Rectal smooth muscle tissue (tissue), 1 donor: ENCODE data around the gene PEMT.
"Not testable (repeated sequence)": the region's sequence is repeated elsewhere in the genome, so short reads cannot be mapped to it uniquely, and the experiment has no call there.

Experiments used
- H3K27ac ChIP-seq: one replicate; pipeline ENCODE4 v1.7.0; 2013; ENCODE audit warnings: low read depth, low read length, inconsistent platforms
- H3K27me3 ChIP-seq: one replicate; pipeline ENCODE4 v1.7.0; 2013; ENCODE audit warnings: low read length; ENCODE audit not compliant: control insufficient read depth, insufficient read depth
- H3K36me3 ChIP-seq: one replicate; pipeline ENCODE4 v1.7.0; 2013; ENCODE audit warnings: low read length; ENCODE audit not compliant: control insufficient read depth, insufficient read depth
- H3K4me1 ChIP-seq: one replicate; pipeline ENCODE4 v1.7.0; 2013; ENCODE audit warnings: low read length; ENCODE audit not compliant: control insufficient read depth, insufficient read depth
- H3K4me3 ChIP-seq: one replicate; pipeline ENCODE4 v1.7.0; 2013; ENCODE audit warnings: low read length
- H3K9ac ChIP-seq: one replicate; pipeline ENCODE4 v1.7.0; 2013; ENCODE audit warnings: low read length

PEMT gene, protein sequence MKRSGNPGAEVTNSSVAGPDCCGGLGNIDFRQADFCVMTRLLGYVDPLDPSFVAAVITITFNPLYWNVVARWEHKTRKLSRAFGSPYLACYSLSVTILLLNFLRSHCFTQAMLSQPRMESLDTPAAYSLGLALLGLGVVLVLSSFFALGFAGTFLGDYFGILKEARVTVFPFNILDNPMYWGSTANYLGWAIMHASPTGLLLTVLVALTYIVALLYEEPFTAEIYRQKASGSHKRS

GRCh38 chr17:17591355-17592298 lies at the start of gene PEMT:
TSS of gene PEMT (minus strand) at chr17:17591708. CDS start at chr17:17591626, 82 bp downstream.
- Histone ChIP-seq H3K9ac (peak within 1 kb of the TSS; percentile 89), H3K36me3 (no peaks in the 10 kb centered on the region), H3K4me3 (peak within 1 kb of the TSS; percentile 83), H3K27me3 (no peaks in the 10 kb centered on the region), H3K27ac (peak within 1 kb of the TSS; percentile 84), H3K4me1 (peaks cover 5% of the 10 kb centered on the region)

DNA sequence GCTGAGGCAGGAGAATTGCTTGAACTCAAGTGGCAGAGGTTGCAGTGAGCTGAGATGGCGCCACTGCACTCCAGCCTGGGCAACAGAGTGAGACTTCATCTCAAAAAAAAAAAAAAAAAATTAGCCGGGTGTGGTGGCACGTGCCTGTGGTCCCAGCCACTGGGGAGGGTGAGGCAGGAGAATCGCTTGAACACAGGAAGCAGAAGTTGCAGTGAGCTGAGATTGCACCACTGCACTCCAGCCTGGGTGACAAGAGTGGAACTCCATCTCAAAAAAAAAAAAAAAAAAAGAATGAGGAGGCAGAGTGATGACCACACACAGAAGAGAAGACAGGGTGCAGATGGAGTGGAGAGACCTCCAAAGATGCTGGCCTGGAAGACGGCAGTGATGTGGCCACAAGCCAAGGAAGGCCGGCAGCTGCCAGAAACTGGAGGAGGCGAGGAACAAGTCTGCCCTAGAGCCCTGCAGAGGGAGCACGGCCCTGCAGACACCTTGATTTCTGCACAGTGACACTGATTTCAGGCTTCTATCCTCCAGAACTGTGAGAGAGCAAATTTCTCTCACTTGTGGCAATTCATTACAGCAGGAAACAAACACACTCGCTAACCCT lies 48.3 kb upstream of the PEMT start:
- not testable (repeated sequence) for H3K9ac ChIP-seq, H3K27me3 ChIP-seq, H3K4me1 ChIP-seq, H3K4me3 ChIP-seq, H3K36me3 ChIP-seq, H3K27ac ChIP-seq

DNA sequence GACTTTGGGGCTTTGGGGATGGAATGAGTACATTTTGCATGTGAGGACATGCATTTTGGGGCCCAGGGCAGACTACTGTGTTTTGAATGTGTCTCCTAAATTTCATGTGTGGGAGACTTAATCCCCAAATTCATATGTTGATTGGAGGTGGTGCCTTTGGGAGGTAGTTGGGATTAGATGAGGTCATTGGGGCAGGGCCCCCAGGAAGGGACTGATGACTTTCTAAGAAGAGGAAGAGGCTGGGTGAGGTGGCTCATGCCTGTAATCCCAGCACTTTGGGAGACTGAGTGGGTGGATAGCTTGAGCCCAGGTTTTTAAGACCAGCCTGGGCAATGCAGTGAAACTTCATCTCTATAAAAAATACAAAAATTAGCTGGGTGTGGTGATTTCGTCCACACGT lies 47.0 kb upstream of the PEMT start:
- H3K36me3 ChIP-seq, result no peaks in the 10 kb centered on the region
- H3K9ac ChIP-seq, result no peak overlapping the region
- H3K27ac ChIP-seq, result no peak overlapping the region
- H3K4me3 ChIP-seq, result no peak overlapping the region
- no peaks in the 10 kb centered on the region for H3K27me3 ChIP-seq
- H3K4me1 ChIP-seq, result no peaks in the 10 kb centered on the region

DNA sequence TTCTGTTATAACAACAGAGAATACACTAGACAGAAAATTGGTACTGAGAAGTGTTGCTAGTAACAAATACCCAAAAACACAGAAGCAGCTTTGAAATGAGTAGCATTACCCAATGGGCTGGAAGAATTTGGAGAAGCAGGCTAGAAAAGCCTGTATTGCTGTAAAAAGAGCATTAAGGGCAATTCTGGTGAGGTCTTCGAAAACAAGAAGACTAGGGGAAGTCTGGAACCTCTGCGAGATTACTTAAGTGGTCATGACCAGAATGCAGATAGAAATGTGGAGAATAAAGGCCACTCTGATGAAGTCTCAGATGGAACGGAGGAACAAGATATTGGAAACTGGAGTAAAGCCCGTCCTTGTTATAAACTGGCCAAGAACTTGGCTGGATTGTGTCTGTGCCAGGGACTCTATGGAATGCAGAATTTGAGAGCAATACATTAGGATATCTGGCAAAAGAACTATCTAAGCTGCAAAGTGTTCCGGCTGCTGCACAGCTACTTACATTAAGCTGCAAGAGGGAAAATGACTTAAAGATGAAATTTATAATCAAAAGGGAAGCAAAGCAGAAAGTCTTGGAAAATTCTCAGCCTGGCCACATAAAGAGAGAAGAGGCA lies 44.9 kb upstream of the PEMT start:
- no peak overlapping the region for H3K9ac ChIP-seq
- no peaks in the 10 kb centered on the region for H3K27me3 ChIP-seq
- no peak overlapping the region for H3K4me3 ChIP-seq
- no peak overlapping the region for H3K27ac ChIP-seq
- no peaks in the 10 kb centered on the region for H3K36me3 ChIP-seq
- H3K4me1 ChIP-seq, result no peaks in the 10 kb centered on the region

- not testable (repeated sequence) for H3K27ac ChIP-seq
Observed at GRCh38 chr17:17635537-17636271, 44.2 kb upstream of the PEMT start.

DNA sequence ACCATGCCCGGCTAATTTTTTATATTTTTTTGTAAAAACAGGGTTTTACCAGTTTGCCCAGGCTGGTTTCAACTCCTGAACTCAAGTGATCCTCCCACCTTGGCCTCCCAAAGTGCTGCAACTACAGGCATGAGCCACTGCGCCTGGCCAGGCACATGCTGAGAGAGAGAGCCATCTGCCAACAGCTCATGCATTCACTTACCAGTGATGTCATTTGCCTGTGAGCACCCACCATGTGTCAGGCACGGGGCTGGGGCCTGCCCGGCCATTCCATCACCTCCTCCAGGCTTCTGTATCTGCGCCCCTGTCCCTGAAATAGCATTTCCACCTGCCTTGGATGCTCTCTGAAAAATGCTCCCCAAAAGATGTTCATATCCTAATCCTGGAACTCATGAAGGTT lies 43.6 kb upstream of the PEMT start:
- no peak overlapping the region for H3K27ac ChIP-seq
- H3K4me3 ChIP-seq, result no peak overlapping the region
- no peaks in the 10 kb centered on the region for H3K36me3 ChIP-seq
- no peaks in the 10 kb centered on the region for H3K27me3 ChIP-seq
- no peak overlapping the region for H3K9ac ChIP-seq
- no peaks in the 10 kb centered on the region for H3K4me1 ChIP-seq

More at GRCh38 chr17:17635537-17636271, 44.2 kb upstream of the PEMT start:
- not testable (repeated sequence) for H3K9ac ChIP-seq, H3K4me3 ChIP-seq, H3K36me3 ChIP-seq, H3K27me3 ChIP-seq, H3K4me1 ChIP-seq

GRCh38 chr17:17633310-17633709 lies 41.8 kb upstream of the PEMT start:
- H3K9ac ChIP-seq, result no peak overlapping the region
- no peaks in the 10 kb centered on the region for H3K4me1 ChIP-seq
- no peak overlapping the region for H3K27ac ChIP-seq
- H3K36me3 ChIP-seq, result no peaks in the 10 kb centered on the region
- H3K4me3 ChIP-seq, result no peak overlapping the region
- H3K27me3 ChIP-seq, result no peaks in the 10 kb centered on the region

DNA sequence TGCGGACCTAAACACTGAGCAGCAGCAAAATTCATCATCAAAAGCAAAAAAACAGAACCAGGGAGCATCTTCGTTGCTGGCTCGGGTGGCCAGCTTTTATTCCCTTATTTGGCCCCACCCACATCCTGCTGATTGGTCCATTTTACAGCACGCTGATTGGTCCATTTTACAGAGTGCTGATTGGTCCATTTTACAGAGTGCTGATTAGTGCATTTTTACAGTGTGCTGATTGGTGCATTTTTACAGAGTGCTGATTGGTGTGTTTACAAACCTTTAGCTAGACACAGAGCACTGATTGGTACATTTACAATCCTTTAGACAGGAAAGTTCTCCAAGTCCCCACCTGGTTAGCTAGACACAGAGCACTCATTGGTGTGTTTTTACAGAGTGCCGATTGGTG lies 41.2 kb upstream of the PEMT start:
- H3K36me3 ChIP-seq, H3K9ac ChIP-seq, H3K27me3 ChIP-seq, H3K27ac ChIP-seq, H3K4me3 ChIP-seq, H3K4me1 ChIP-seq: not testable (repeated sequence)

DNA sequence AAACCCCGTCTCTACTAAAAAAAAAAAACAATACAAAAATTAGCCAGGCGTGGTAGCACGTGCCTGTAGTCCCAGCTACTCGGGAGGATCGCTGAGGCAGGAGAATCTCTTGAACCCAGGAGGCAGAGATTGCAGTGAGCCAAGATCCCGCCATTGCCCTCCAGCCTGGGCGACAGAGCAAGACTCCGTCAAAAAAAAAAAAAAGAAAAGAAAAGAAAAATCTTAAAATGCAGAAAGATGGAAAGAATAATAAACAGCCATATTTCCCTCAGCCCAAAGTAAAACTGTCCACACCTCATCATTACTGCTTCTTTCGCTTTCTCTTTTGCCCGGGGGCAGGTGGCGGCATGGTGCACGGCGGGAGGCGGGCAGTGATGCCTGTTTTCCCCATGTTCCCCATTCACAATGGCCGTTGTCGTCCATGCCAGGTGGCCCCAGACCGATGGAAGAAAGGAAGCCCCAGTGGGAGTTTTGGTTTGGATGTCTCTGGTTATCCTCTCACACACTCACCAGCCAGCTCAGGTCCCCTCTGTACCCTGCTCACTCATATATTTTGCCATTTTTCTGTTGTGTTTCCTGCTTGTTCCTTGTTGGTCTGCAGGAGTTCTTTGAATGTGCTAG lies 37.0 kb upstream of the PEMT start:
- Histone ChIP-seq H3K36me3 (no peaks in the 10 kb centered on the region), H3K4me3 (peak overlapping the region; percentile 48), H3K4me1 (no peaks in the 10 kb centered on the region), H3K27ac (no peak overlapping the region), H3K27me3 (no peaks in the 10 kb centered on the region), H3K9ac (no peak overlapping the region)

DNA sequence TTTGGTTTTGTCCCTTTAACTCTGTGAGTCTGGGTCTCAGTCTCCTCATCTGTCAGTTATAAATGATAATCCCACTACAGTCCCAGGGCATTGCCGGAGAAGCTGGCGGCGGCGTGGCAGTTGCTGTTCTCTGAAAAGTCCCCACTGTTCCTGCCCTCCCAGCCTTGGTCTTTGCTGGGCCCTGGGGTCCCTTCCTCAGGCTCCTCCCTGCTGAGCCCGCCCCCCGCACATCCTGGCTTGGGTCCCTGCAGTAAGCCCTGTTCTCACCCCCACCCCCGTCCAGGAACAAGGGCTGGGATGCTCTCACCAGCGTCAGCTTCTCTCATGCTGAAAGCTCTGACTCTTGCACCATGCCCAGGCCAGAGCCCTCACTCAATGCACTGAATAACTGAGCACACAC lies 35.3 kb upstream of the PEMT start:
- Histone ChIP-seq H3K4me3 (no peak overlapping the region), H3K36me3 (no peaks in the 10 kb centered on the region), H3K9ac (no peak overlapping the region), H3K27ac (no peak overlapping the region), H3K4me1 (no peaks in the 10 kb centered on the region), H3K27me3 (no peaks in the 10 kb centered on the region)

GRCh38 chr17:17626151-17626805 lies 34.8 kb upstream of the PEMT start:
- Histone ChIP-seq H3K4me3 (no peak overlapping the region), H3K27ac (no peak overlapping the region), H3K36me3 (no peaks in the 10 kb centered on the region), H3K4me1 (no peaks in the 10 kb centered on the region), H3K9ac (no peak overlapping the region), H3K27me3 (no peaks in the 10 kb centered on the region)
